SW 1271 (cell line): Measurements from ENCODE around the gene PLEK.
A peak's percentile ranks its signal among the peaks of the same experiment; 100 is the strongest.

ENCODE experiments used
- DNase-seq, 2 experiments: peaks; one replicate each; lab custom pipeline; 2025; lab: John Stamatoyannopoulos, UW

Gene PLEK

DNA sequence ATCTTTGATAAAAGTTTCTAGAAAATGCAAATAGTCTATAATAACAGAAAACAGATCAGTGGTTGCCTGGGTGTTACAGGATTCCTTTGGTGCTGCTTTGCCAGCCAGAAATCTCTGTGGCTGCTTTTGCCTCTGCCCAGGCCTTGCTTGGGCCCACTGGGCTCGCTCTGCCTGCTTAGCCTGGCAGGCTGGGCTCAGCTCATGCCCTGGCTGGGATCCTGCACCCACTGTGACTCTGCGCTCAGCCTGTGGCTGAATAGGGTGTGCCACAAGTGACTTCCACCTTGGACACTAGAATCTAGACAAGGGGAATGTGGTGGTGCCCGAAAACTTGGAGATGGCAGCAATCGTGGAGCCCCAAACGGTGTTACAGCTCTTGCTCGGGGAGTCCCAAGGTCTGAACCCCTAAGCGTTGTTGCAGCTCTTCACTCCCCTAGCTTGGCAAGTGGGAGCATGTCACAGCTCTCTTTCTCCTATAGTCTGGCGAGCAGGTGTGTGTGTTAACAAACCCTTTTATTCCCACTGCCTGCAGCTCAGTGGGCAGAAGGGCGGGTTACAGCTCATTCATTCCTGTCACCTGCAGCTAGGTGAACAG lies 51.1 kb downstream of the PLEK start:
- DNase-seq, result no peak

GRCh38 chr2:68417926-68418325 lies 52.8 kb downstream of the PLEK start:
- no peak for DNase-seq

- no peak for DNase-seq
Measured at GRCh38 chr2:68418419-68418818, 53.3 kb downstream of the PLEK start.

GRCh38 chr2:68418855-68419254 lies 53.8 kb downstream of the PLEK start:
- DNase-seq, result no peak

DNA sequence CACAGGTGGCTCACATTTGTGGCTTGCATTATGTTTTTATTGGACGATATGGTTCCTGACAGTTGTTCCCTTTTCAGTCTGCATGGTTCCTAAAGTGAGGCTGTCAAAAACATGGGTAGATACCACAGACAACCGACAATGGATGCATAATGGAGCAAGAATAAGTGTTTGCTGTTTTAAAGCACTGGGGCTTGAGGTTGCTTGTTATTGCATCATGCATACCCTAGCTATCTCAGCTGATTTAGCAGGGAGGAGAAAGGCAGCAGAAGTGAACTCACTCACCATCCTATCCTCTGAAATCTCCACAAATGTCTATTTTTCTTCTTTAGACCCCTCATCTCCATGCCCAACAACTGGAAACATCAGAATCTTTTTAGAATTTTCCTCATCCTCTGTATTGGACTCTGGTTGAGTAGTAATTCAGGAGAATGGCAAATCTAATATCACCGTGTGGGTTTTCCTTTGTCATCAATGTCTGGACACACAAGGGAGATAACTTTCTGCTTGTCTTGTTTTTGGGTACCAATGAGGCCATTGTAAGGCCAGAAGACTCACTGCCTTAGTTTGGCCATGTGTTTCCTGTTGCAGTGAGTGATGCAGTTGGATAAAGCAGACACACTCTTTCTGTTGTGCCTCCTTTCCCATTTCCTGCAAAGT lies 55.3 kb downstream of the PLEK start:
- no peak for DNase-seq

- DNase-seq, result no peak
Measured at GRCh38 chr2:68423966-68424650, 59.0 kb downstream of the PLEK start.

GRCh38 chr2:68425503-68425902 lies 60.4 kb downstream of the PLEK start:
- DNase-seq, result no peak

GRCh38 chr2:68426446-68426845 lies 61.4 kb downstream of the PLEK start:
- DNase-seq, result no peak

DNA sequence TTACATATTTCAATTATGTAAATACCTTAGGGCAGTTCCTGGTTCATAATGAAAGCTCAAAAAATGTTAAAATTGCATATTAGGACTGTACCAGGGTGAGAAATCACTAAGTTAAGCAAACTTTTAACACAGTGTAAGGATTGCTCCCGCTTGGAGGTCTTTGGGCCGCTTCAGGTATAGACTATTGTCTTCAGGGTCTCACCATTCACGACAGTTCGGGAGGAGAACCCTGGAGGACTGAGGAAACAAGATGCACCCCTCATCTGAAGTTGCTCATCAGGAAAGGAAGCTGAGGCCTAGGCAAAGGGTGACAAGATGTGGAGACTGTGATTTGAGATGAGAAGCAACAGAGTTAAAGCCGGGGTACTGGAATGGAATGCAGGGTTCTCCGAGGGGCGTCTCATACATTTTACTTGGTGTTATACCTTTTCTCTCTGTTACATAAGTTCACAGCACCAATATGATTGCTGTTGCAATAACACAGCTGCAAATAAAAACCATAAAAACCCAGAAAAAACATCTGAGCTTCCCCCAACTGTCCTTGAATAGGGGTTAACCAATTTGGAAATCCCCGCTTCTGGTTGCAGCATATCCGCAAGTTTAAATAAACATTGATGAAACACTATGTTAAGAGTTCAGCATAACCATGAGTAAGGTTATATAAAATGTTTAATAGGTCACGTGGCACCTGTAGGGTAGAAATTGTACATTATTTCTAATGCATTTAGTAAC lies 61.9 kb downstream of the PLEK start:
- no peak for DNase-seq

GRCh38 chr2:68428126-68428525 lies 63.0 kb downstream of the PLEK start:
- no peak for DNase-seq

DNA sequence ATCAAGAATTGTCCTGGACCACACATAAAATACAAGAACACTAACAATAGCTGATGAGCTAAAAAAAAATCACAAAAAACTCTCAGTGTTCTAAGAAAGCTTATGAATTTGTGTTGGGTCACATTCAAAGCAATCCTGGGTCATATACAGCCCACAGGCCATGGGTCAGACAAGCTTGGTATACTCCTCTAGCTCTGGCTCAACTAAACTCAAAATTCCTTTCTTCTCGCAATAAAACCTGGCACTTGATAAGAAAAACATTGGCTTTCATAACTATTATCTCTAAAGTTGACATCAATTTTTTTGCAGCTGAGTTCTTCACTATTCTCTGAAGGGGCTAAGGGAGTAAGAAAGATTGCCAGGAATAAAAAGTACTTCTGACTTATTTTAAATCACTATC lies 63.7 kb downstream of the PLEK start:
- DNase-seq, result no peak

- no peak for DNase-seq
Measured at GRCh38 chr2:68429311-68429826, 64.3 kb downstream of the PLEK start.

DNA sequence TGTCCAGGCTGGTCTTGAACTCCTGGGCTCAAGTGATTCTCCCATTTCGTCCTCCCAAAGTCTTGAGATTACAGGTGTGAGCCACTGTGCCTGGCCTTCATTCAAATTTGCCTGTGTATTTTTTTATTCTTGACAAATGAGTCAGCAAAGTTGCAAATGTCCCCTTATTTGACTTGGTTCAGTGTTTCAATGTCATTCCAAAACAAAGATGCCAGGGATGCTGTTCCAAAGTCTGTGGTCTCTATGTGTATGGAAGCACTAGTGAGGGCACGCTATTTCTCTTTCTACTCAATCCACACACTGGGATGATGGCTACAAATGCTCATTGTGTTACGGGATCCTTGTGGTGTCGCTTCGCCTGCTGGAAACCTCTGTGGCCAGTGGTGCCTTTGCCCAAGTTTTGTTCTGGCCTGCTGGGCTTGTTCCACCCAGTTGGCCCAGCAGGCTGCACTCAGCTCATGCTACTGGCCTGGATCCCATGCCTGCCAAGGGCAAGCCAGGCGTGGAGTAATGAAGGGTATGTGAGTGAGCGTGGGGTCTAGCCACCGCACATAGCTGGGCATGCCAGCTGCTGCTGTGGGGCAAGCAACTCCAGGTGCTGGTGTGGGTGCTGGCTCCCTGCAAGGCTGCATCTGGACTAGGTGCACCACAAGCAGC lies 66.4 kb downstream of the PLEK start:
- no peak for DNase-seq

- no peak for DNase-seq
Measured at GRCh38 chr2:68432696-68433658, 67.9 kb downstream of the PLEK start.

GRCh38 chr2:68434981-68435380 lies 69.9 kb downstream of the PLEK start:
- DNase-seq, result no peak

- DNase-seq, result no peak
Measured at GRCh38 chr2:68435615-68436014, 70.5 kb downstream of the PLEK start.

- no peak for DNase-seq
Measured at GRCh38 chr2:68436270-68436669, 71.2 kb downstream of the PLEK start.

DNA sequence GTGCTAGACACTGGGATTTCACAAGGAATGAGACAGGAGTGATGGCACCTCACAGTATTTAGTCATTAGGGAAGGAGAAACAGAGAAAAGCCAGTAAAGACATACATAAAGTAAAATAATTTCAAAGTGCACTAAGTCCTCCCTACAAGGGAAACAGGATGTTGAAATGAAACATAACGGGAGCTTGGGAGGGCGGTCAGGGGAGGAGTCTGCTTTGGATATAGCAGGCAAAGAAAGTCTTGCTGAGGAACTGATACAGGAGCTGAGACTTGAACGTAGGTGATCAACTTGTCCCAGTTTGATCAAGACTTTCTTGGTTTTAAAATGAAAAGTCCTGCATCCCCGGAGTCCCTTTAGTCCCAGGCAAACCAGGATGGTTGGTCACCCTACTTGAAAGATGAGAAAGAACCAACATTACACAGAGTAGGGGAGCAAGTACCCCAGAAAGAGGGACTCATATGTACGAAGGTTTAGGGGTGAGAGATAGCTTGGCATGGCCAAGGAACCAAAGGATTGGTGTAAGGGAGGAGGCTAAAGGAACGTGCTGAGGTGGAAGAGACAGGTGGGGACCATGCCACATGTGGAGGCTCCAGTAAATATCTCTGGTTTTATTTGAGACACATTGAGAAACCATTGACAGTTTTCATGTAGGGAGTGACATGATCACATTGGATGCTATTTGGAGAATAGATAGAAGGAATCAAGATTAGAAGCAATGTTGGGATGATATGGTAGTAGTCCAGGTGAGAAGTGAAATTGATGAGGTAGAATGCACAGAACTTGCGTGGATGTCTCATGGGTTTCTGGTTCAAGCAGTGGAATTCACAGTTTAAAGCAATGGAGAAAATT lies 73.6 kb downstream of the PLEK start:
- no peak for DNase-seq

GRCh38 chr2:68441179-68441993 lies 76.3 kb downstream of the PLEK start:
- DNase-seq, result peak; percentile 40 to 82
